Natural killer cell (primary cell): ENCODE data around the gene EYS. TPM values are rescaled to one million over a fixed set of nuclear protein-coding genes. Genes with fewer than 3 reads are reported as not detected.
"Not testable (repeated sequence)": the region's sequence is repeated elsewhere in the genome, so short reads cannot be mapped to it uniquely, and the experiment has no call there.

Experiments
- ATAC-seq, 3 donors: fragments of 150-1000 bp in 2 of 3; fragments of 200-7000 bp in 1 of 3; cut with Tn5 transposase; 1 replicate in 1 of 3; 2 replicates in 2 of 3; pipeline ENCODE4 v1.10.0; 2021; ENCODE audit warnings: mild to moderate bottlenecking in 2 of 3, moderate library complexity in 2 of 3
- DNase-seq, 2 donors: peaks; one replicate each; pipeline versions ENCODE4 v3.0.0 to v3.0.0-alpha.2; 2013 to 2021; ENCODE audit warnings: mixed read lengths in 1 of 2
- H3K27ac ChIP-seq: one replicate; pipeline ENCODE4 v1.5.1; 2013; ENCODE audit warnings: mild to moderate bottlenecking, low read length
- H3K27me3 ChIP-seq: one replicate; pipeline ENCODE4 v1.6.1; 2013; ENCODE audit warnings: low read length; ENCODE audit not compliant: control insufficient read depth, insufficient read depth
- H3K36me3 ChIP-seq: one replicate; pipeline ENCODE4 v1.6.1; 2013; ENCODE audit warnings: low read length; ENCODE audit not compliant: control insufficient read depth, insufficient read depth
- H3K4me1 ChIP-seq: one replicate; pipeline ENCODE4 v1.6.1; 2013; ENCODE audit warnings: low read length; ENCODE audit not compliant: control insufficient read depth, insufficient read depth
- H3K4me3 ChIP-seq: one replicate; pipeline ENCODE4 v1.5.1; 2013; ENCODE audit warnings: low read length
- H3K9me3 ChIP-seq: one replicate; pipeline ENCODE4 v1.6.1; 2013; ENCODE audit warnings: low read length; ENCODE audit not compliant: control insufficient read depth, insufficient read depth
- H3K27ac Mint-ChIP-seq, 2 donors: one replicate each; pipeline ENCODE4 v1.8.0; 2022; ENCODE audit warnings: mild to moderate bottlenecking in 2 of 2, mixed read lengths in 2 of 2, moderate library complexity in 1 of 2
- H3K27me3 Mint-ChIP-seq, 2 donors: one replicate each; pipeline ENCODE4 v1.8.0; 2022; ENCODE audit warnings: low read depth in 2 of 2, mixed read lengths in 2 of 2
- H3K36me3 Mint-ChIP-seq: one replicate; pipeline ENCODE4 v1.8.0; 2022; ENCODE audit warnings: mixed read lengths
- H3K4me1 Mint-ChIP-seq, 2 donors: one replicate each; pipeline ENCODE4 v1.8.0; 2022; ENCODE audit warnings: mixed read lengths in 2 of 2
- H3K4me3 Mint-ChIP-seq: one replicate; pipeline ENCODE4 v1.8.0; 2022; ENCODE audit warnings: mild to moderate bottlenecking, moderate library complexity, mixed read lengths
- H3K9me3 Mint-ChIP-seq, 2 donors: one replicate each; pipeline ENCODE4 v1.8.0; 2022; ENCODE audit warnings: mixed read lengths in 2 of 2
- CTCF ChIP-seq: fragments of 200-600 bp; IDR thresholded peaks from one replicate; pipeline ENCODE4 v1.8.0; 2022; ENCODE audit warnings: antibody characterized with exemption
- WGBS: methylation state at CpG from one replicate; pipeline ENCODE4 v1.1.7; 2013; ENCODE audit warnings: missing lambda C conversion rate; ENCODE audit not compliant: insufficient coverage; 5-methylcytosine and 5-hydroxymethylcytosine counted together
- intact Hi-C: fragments of 100-400 bp; cut with micrococcal nuclease; formaldehyde crosslinking; loops from one replicate; pipeline ENCODE4 v1.14.2; 2022
- total RNA-seq, 4 donors: library from RNA; stranded (reverse); fragments of 120-200 nt in 1 of 4; gene quantifications; one replicate each; pipeline versions ENCODE4 v1.2.3 to v1.2.4, GENCODE V29; 2013 to 2022

EYS gene
- total RNA-seq, 3 donors from 2014 or later (not counting 1 experiment from before 2014, with no cell fraction given) = 0.55 TPM; not detected in 2

- H3K36me3 ChIP-seq = no peaks in the 10 kb centered on the region
- no peaks in the 10 kb centered on the region for H3K4me1 Mint-ChIP-seq
- H3K4me1 ChIP-seq = no peaks in the 10 kb centered on the region
- H3K27me3 ChIP-seq = no peaks in the 10 kb centered on the region
- ATAC-seq (no peak), DNase-seq (no peak)
- 84% methylated on average over 2 of the region's 2 CpGs for WGBS
- no peak overlapping the region for H3K4me3 Mint-ChIP-seq
- no peaks in the 10 kb centered on the region for H3K9me3 Mint-ChIP-seq
- H3K27me3 Mint-ChIP-seq = no peaks in the 10 kb centered on the region
- no peak overlapping the region for H3K27ac Mint-ChIP-seq
- no peaks in the 10 kb centered on the region for H3K9me3 ChIP-seq
- intact Hi-C loops = no loop called here
- no peak overlapping the region for H3K4me3 ChIP-seq
- no peaks in the 10 kb centered on the region for H3K36me3 Mint-ChIP-seq
- TF ChIP-seq CTCF = no peak
- H3K27ac ChIP-seq = no peak overlapping the region
These were observed 1903.7 kb downstream of the EYS start for GRCh38 chr6:63803371-63803770.

GRCh38 chr6:63802606-63803206 lies 1904.3 kb downstream of the EYS start:
- no peaks in the 10 kb centered on the region for H3K9me3 ChIP-seq
- Mint-ChIP-seq H3K4me3 (no peak overlapping the region), H3K27ac (no peak overlapping the region), H3K27me3 (no peaks in the 10 kb centered on the region), H3K36me3 (no peaks in the 10 kb centered on the region), H3K9me3 (no peaks in the 10 kb centered on the region), H3K4me1 (no peaks in the 10 kb centered on the region)
- intact Hi-C loops = no loop called here
- no peak overlapping the region for H3K27ac ChIP-seq
- ATAC-seq (no peak), DNase-seq (peak in 1 of 2 donors; percentile 4)
- H3K4me1 ChIP-seq = no peaks in the 10 kb centered on the region
- H3K36me3 ChIP-seq = no peaks in the 10 kb centered on the region
- 82% methylated on average over 1 of the region's 2 CpGs for WGBS
- H3K27me3 ChIP-seq = no peaks in the 10 kb centered on the region
- no peak overlapping the region for H3K4me3 ChIP-seq
- TF ChIP-seq CTCF = no peak

GRCh38 chr6:63800386-63800785 lies 1906.6 kb downstream of the EYS start:
- H3K9me3 ChIP-seq, H3K4me3 ChIP-seq, H3K36me3 ChIP-seq, H3K27ac Mint-ChIP-seq, H3K27me3 ChIP-seq, H3K4me1 Mint-ChIP-seq, H3K9me3 Mint-ChIP-seq, DNase-seq, H3K4me3 Mint-ChIP-seq, intact Hi-C loops, H3K27me3 Mint-ChIP-seq, ATAC-seq, H3K27ac ChIP-seq, H3K4me1 ChIP-seq, H3K36me3 Mint-ChIP-seq: not testable (repeated sequence)
- 94% methylated on average over 7 of the region's 7 CpGs for WGBS

- H3K4me1 ChIP-seq = no peaks in the 10 kb centered on the region
- no peaks in the 10 kb centered on the region for H3K9me3 Mint-ChIP-seq
- intact Hi-C loops = no loop called here
- TF ChIP-seq CTCF = no peak
- H3K4me1 Mint-ChIP-seq = no peaks in the 10 kb centered on the region
- H3K9me3 ChIP-seq = no peaks in the 10 kb centered on the region
- H3K27ac ChIP-seq = no peak overlapping the region
- no peak overlapping the region for H3K4me3 ChIP-seq
- no peaks in the 10 kb centered on the region for H3K27me3 Mint-ChIP-seq
- no peaks in the 10 kb centered on the region for H3K36me3 Mint-ChIP-seq
- H3K27me3 ChIP-seq = no peaks in the 10 kb centered on the region
- no peak for DNase-seq
- H3K36me3 ChIP-seq = no peaks in the 10 kb centered on the region
- no peak overlapping the region for H3K4me3 Mint-ChIP-seq
- H3K27ac Mint-ChIP-seq = no peak overlapping the region
- no peak for ATAC-seq
- 88% methylated on average over 6 of the region's 9 CpGs for WGBS
These were observed 1907.2 kb downstream of the EYS start for GRCh38 chr6:63799813-63800212.
